ENCODE measurements around the gene GPATCH4.

The GPATCH4 gene

GRCh38 chr1:156566436-156566835 lies 34.8 kb downstream of the GPATCH4 start:
- DNase-seq (ENCODE audit: extremely low read depth, insufficient read length) = no peak
- H3K4me3 ChIP-seq (replicated peaks; ENCODE audit: low read depth, low read length) = no peak overlapping the region
- no peak for TF ChIP-seq CTCF (IDR thresholded peaks at IDR 0.05; ENCODE audit: insufficient read depth, low read length, poor library complexity, severe bottlenecking)
- no peaks in the 10 kb centered on the region; the same call in none of the 2 replicates for H3K36me3 ChIP-seq (ENCODE audit: control insufficient read depth, insufficient read depth, low read length)
- H3K27me3 ChIP-seq (replicated peaks; ENCODE audit: control insufficient read depth, insufficient read depth, low read length) = no peaks in the 10 kb centered on the region

DNA sequence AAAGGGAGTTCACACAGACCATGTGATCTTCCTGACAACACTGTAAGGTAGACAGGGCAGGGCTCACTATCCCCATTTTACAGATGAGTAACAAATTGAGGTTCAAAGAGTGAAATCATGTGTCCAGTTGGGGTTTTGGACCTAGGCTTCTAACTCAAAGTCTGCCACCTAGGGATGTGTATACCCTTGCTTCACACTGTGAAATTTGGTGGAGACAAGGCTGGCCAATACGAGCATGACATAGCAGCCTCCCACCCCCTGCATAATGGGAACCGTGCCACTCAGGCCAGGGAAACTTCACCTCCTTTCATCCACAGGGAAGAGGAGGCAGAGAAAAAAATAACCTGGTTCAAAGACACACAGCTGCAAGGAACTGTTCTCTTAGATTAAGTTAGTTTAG lies 35.8 kb downstream of the GPATCH4 start:
- no peak for DNase-seq (ENCODE audit: extremely low read depth, insufficient read length)
- H3K36me3 ChIP-seq (ENCODE audit: control insufficient read depth, insufficient read depth, low read length) = no peaks in the 10 kb centered on the region; the same call in none of the 2 replicates
- H3K4me3 ChIP-seq (replicated peaks; ENCODE audit: low read depth, low read length) = no peak overlapping the region
- no peak for TF ChIP-seq CTCF (IDR thresholded peaks at IDR 0.05; ENCODE audit: insufficient read depth, low read length, poor library complexity, severe bottlenecking)
- H3K27me3 ChIP-seq (replicated peaks; ENCODE audit: control insufficient read depth, insufficient read depth, low read length) = no peaks in the 10 kb centered on the region

GRCh38 chr1:156560585-156561163 lies 40.6 kb downstream of the GPATCH4 start:
- Histone ChIP-seq H3K27me3 (replicated peaks; ENCODE audit: control insufficient read depth, insufficient read depth, low read length) (no peaks in the 10 kb centered on the region), H3K36me3 (ENCODE audit: control insufficient read depth, insufficient read depth, low read length) (peaks cover 1% of the 10 kb centered on the region), H3K4me3 (replicated peaks; ENCODE audit: low read depth, low read length) (no peak overlapping the region)
- no peak for TF ChIP-seq CTCF (IDR thresholded peaks at IDR 0.05; ENCODE audit: insufficient read depth, low read length, poor library complexity, severe bottlenecking)
- no peak for DNase-seq (ENCODE audit: extremely low read depth, insufficient read length)

GRCh38 chr1:156559797-156560385 lies 41.4 kb downstream of the GPATCH4 start:
- Histone ChIP-seq H3K4me3 (replicated peaks; ENCODE audit: low read depth, low read length) (no peak overlapping the region), H3K27me3 (replicated peaks; ENCODE audit: control insufficient read depth, insufficient read depth, low read length) (no peaks in the 10 kb centered on the region), H3K36me3 (ENCODE audit: control insufficient read depth, insufficient read depth, low read length) (peaks cover 1% of the 10 kb centered on the region)
- no peak for DNase-seq (ENCODE audit: extremely low read depth, insufficient read length)
- no peak for TF ChIP-seq CTCF (IDR thresholded peaks at IDR 0.05; ENCODE audit: insufficient read depth, low read length, poor library complexity, severe bottlenecking)

- Histone ChIP-seq H3K36me3 (ENCODE audit: control insufficient read depth, insufficient read depth, low read length) (peaks cover 1% of the 10 kb centered on the region), H3K4me3 (replicated peaks; ENCODE audit: low read depth, low read length) (no peak overlapping the region), H3K27me3 (replicated peaks; ENCODE audit: control insufficient read depth, insufficient read depth, low read length) (no peaks in the 10 kb centered on the region)
- DNase-seq (ENCODE audit: extremely low read depth, insufficient read length) = no peak
- TF ChIP-seq CTCF (IDR thresholded peaks at IDR 0.05; ENCODE audit: insufficient read depth, low read length, poor library complexity, severe bottlenecking) = no peak
Measured at GRCh38 chr1:156559086-156559796, 42.0 kb downstream of the GPATCH4 start.
